NB4 (cell line): Measurements from ENCODE around the gene ADAT1.

Experiments
- CTCF ChIP-seq: IDR thresholded peaks from one replicate; pipeline ENCODE4 v1.5.1; 2012; ENCODE audit warnings: low read depth, low read length
- MAX ChIP-seq: IDR thresholded peaks from 2 replicates; pipeline ENCODE4 v1.6.1; 2011; ENCODE audit warnings: low read depth, low read length
- MYC ChIP-seq: IDR thresholded peaks from 2 replicates; pipeline ENCODE4 v1.6.1; 2011; ENCODE audit warnings: low read depth, low read length
- POLR2A ChIP-seq: IDR thresholded peaks from 2 replicates; pipeline ENCODE4 v1.6.1; 2011; ENCODE audit warnings: mild to moderate bottlenecking; ENCODE audit not compliant: insufficient read length; ENCODE audit errors: extremely low read depth

DNA sequence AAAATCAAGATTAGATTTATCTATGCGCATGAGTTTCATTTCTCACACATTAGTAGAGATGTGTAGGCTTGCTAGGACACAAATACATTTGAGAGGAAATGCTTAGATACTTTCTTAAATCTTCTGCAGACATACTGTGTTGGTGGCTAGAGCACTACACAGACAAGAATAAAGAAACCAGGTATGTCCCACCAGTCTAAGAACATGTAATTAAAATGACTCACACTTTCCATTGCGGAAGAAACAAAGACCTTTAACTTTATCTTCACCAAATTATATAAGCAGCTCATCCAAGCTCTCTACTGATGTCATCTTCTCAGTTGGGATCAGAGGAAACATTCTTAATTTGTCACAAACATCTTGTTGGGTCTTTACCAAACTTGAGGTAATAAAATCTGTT is 44.4 kb downstream of the ADAT1 start:
- TF ChIP-seq CTCF (no peak), MYC (no peak), POLR2A (no peak), MAX (no peak)
